Spleen (tissue), 7 donors: ENCODE data around the gene KSR1.

Experiments
- CTCF ChIP-seq, 11 experiments: fragments of 200-600 bp in 7 of 11; fragments of 450-650 bp in 4 of 11; sonication (generic) in 4 of 11; IDR thresholded peaks in 8 of 11; conservative IDR thresholded peaks in 3 of 11; 1 replicate in 7 of 11; 2 replicates in 4 of 11; pipeline versions ENCODE4 v1.4.0 to v1.8.0; 2016 to 2021; ENCODE audit warnings: antibody characterized with exemption in 11 of 11, inconsistent platforms in 4 of 11, mild to moderate bottlenecking in 1 of 11
- POLR2A ChIP-seq, 3 donors: fragments of 450-650 bp; IDR thresholded peaks; one replicate each; pipeline ENCODE4 v1.5.1; 2017; ENCODE audit warnings: antibody characterized with exemption in 3 of 3, mild to moderate bottlenecking in 1 of 3
- POLR2AphosphoS5 ChIP-seq, 3 donors: sonication (generic); formaldehyde crosslinking; IDR thresholded peaks; one replicate each; pipeline ENCODE4 v1.5.1; 2017; ENCODE audit warnings: antibody characterized with exemption in 3 of 3
- donor health status: DM: no; HTN: no; CAD: no; lungs with moderate emphysema.
- donor health status: DM: no; HTN: no; CAD: no.
- donor health status: DM: no; HTN: no; CAD: no.

- TF ChIP-seq POLR2AphosphoS5 (IDR thresholded peaks at IDR 0.05) = no peak
- TF ChIP-seq POLR2A (IDR thresholded peaks at IDR 0.05) = no peak
- no peak for TF ChIP-seq CTCF (IDR thresholded peaks at IDR 0.05 in 8 of 11, conservative IDR thresholded peaks at IDR 0.05 in 3 of 11)
These were observed 26.4 kb upstream of the KSR1 start for GRCh38 chr17:27429666-27430382.
